Uterus (tissue), 4 donors: ENCODE data around the gene RAB3D. TPM values are rescaled to one million over a fixed set of nuclear protein-coding genes. Genes with fewer than 3 reads are reported as not detected.
A peak's percentile ranks its signal among the peaks of the same experiment; 100 is the strongest.
"Not testable (repeated sequence)": the region's sequence is repeated elsewhere in the genome, so short reads cannot be mapped to it uniquely, and the experiment has no call there.

Experiments
- DNase-seq, 2 donors: peaks; one replicate each; pipeline ENCODE4 v3.0.0-alpha.2; 2019 to 2020
- H3K27ac ChIP-seq, 2 donors: fragments of 200-600 bp; sonication (generic); 1 replicate in 1 of 2; 2 replicates in 1 of 2; pipeline ENCODE4 v1.5.1; 2016 to 2018
- H3K27me3 ChIP-seq, 2 donors: fragments of 200-600 bp; sonication (generic); one replicate each; pipeline ENCODE4 v1.5.1; 2018 to 2019; ENCODE audit warnings: control low read depth in 1 of 2
- H3K36me3 ChIP-seq, 2 donors: fragments of 200-600 bp; sonication (generic); one replicate each; pipeline ENCODE4 v1.5.1; 2019; ENCODE audit warnings: control low read depth in 1 of 2
- H3K4me1 ChIP-seq, 2 donors: fragments of 200-600 bp; sonication (generic); one replicate each; pipeline ENCODE4 v1.5.1; 2018 to 2019; ENCODE audit warnings: control low read depth in 1 of 2
- H3K4me3 ChIP-seq, 2 donors: fragments of 200-600 bp; sonication (generic); 1 replicate in 1 of 2; 2 replicates in 1 of 2; pipeline ENCODE4 v1.5.1; 2018 to 2019; ENCODE audit warnings: mild to moderate bottlenecking in 1 of 2
- H3K9me3 ChIP-seq, 2 donors: fragments of 200-600 bp; sonication (generic); one replicate each; pipeline ENCODE4 v1.5.1; 2019; ENCODE audit warnings: control low read depth in 1 of 2
- CTCF ChIP-seq, 4 experiments: fragments of 200-600 bp in 2 of 4; fragments of 450-650 bp in 2 of 4; sonication (generic) in 2 of 4; IDR thresholded peaks; one replicate each; pipeline ENCODE4 v1.5.1; 2016 to 2019; ENCODE audit warnings: antibody characterized with exemption in 4 of 4, mild to moderate bottlenecking in 2 of 4, moderate library complexity in 1 of 4
- POLR2A ChIP-seq, 2 donors: fragments of 450-650 bp; IDR thresholded peaks; one replicate each; pipeline ENCODE4 v1.6.1; 2016; ENCODE audit warnings: antibody characterized with exemption in 2 of 2, mild to moderate bottlenecking in 1 of 2, moderate library complexity in 1 of 2
- intact Hi-C: fragments of 100-400 bp; cut with DNase I; formaldehyde crosslinking; loops from one replicate; pipeline ENCODE4 v1.15.1; 2023; ENCODE audit warnings: low total_unique reads
- total RNA-seq, 4 donors: library from RNA; depleted of rRNA in 3 of 4; stranded (reverse); fragments of >200 nt in 3 of 4; gene quantifications; one replicate each; pipeline versions ENCODE4 v1.1.0 to v1.2.4, GENCODE V29; 2014 to 2023
- donor health status: DM: yes; HTN: yes; CAD: no.

The RAB3D gene
- total RNA-seq, 4 donors from 2014 or later: 14.3 to 61.6 (median 25.7) TPM

- H3K27ac ChIP-seq: peak overlapping the region; percentile 30 to 89
- no peak for TF ChIP-seq CTCF (IDR thresholded peaks at IDR 0.05)
- no peak for TF ChIP-seq POLR2A (IDR thresholded peaks at IDR 0.05)
These were observed 17.0 kb downstream of the RAB3D start for GRCh38 chr19:11322269-11323024.

GRCh38 chr19:11321191-11322126 lies 18.0 kb downstream of the RAB3D start:
- intact Hi-C loops: no loop called here
- Histone ChIP-seq H3K27me3 (no peaks in the 10 kb centered on the region), H3K4me1 (peaks cover 0 to 4% of the 10 kb centered on the region in 2 donors), H3K27ac (peak overlapping the region; percentile 1 to 20), H3K36me3 (no peaks in the 10 kb centered on the region), H3K9me3 (no peaks in the 10 kb centered on the region), H3K4me3 (no peak overlapping the region)
- DNase-seq: no peak
- TF ChIP-seq CTCF (IDR thresholded peaks at IDR 0.05) (no peak), POLR2A (IDR thresholded peaks at IDR 0.05) (no peak)

More at GRCh38 chr19:11322269-11323024, 17.0 kb downstream of the RAB3D start:
- no peak overlapping the region for H3K4me3 ChIP-seq
- H3K4me1 ChIP-seq: peaks cover 0 to 4% of the 10 kb centered on the region in 2 donors
- no peak for DNase-seq
- intact Hi-C loops: no loop called here
- H3K36me3 ChIP-seq: no peaks in the 10 kb centered on the region
- no peaks in the 10 kb centered on the region for H3K9me3 ChIP-seq
- no peaks in the 10 kb centered on the region for H3K27me3 ChIP-seq

GRCh38 chr19:11320278-11320995 lies 19.0 kb downstream of the RAB3D start:
- H3K36me3 ChIP-seq, H3K9me3 ChIP-seq, H3K4me1 ChIP-seq, H3K27ac ChIP-seq, DNase-seq, H3K4me3 ChIP-seq, H3K27me3 ChIP-seq, intact Hi-C loops: not testable (repeated sequence)

- H3K9me3 ChIP-seq: no peaks in the 10 kb centered on the region
- H3K27me3 ChIP-seq: no peaks in the 10 kb centered on the region
- no peak overlapping the region for H3K4me3 ChIP-seq
- intact Hi-C loops: no loop called here
- no peaks in the 10 kb centered on the region for H3K36me3 ChIP-seq
- DNase-seq: no peak
- no peak for TF ChIP-seq POLR2A (IDR thresholded peaks at IDR 0.05)
- TF ChIP-seq CTCF (IDR thresholded peaks at IDR 0.05): no peak
- H3K27ac ChIP-seq: no peak overlapping the region
- no peaks in the 10 kb centered on the region for H3K4me1 ChIP-seq
These were observed 33.1 kb downstream of the RAB3D start for GRCh38 chr19:11306337-11306736.

- no peak overlapping the region for H3K4me3 ChIP-seq
- TF ChIP-seq CTCF (IDR thresholded peaks at IDR 0.05): no peak
- no peak for TF ChIP-seq POLR2A (IDR thresholded peaks at IDR 0.05)
- intact Hi-C loops: no loop called here
These were observed 34.5 kb downstream of the RAB3D start for GRCh38 chr19:11304936-11305335.

More at GRCh38 chr19:11304936-11305335, 34.5 kb downstream of the RAB3D start:
- no peak overlapping the region for H3K27ac ChIP-seq
- H3K36me3 ChIP-seq: no peaks in the 10 kb centered on the region
- H3K9me3 ChIP-seq: no peaks in the 10 kb centered on the region
- no peak for DNase-seq
- no peaks in the 10 kb centered on the region for H3K27me3 ChIP-seq
- no peaks in the 10 kb centered on the region for H3K4me1 ChIP-seq
